DMS53 treated with DMSO at 0.1 percent for 48 hours (cell line): ENCODE data around the gene CYP4F2.
"Not testable (repeated sequence)": the region's sequence is repeated elsewhere in the genome, so short reads cannot be mapped to it uniquely, and the experiment has no call there.

Experiments
- DNase-seq: peaks from one replicate; lab custom pipeline; 2025; ENCODE audit not compliant: unreplicated experiment; lab: John Stamatoyannopoulos, UW

CYP4F2 gene

GRCh38 chr19:15897738-15898276, at the start of gene CYP4F2:
Gene CYP4F2 (minus strand): TSS chr19:15898074. CDS start chr19:15897611, 463 bp downstream.
- no peak for DNase-seq

GRCh38 chr19:15945301-15945700, 47.4 kb upstream of the CYP4F2 start:
- DNase-seq, result no peak

GRCh38 chr19:15944401-15944800, 46.5 kb upstream of the CYP4F2 start:
- DNase-seq, result no peak

GRCh38 chr19:15937771-15938170, 39.9 kb upstream of the CYP4F2 start:
- no peak for DNase-seq

- no peak for DNase-seq
These were observed 39.1 kb upstream of the CYP4F2 start for GRCh38 chr19:15936950-15937349.

- no peak for DNase-seq
These were observed 38.3 kb upstream of the CYP4F2 start for GRCh38 chr19:15936173-15936572.

GRCh38 chr19:15935167-15935702, 37.4 kb upstream of the CYP4F2 start:
- DNase-seq, result no peak

- no peak for DNase-seq
These were observed 36.6 kb upstream of the CYP4F2 start, which contains the start of gene CYP4F11 for GRCh38 chr19:15934332-15935078. Gene CYP4F11 (minus strand): TSS chr19:15934529. CDS start chr19:15934408, 121 bp downstream.

GRCh38 chr19:15933761-15934331, 36.0 kb upstream of the CYP4F2 start:
- not testable (repeated sequence) for DNase-seq

- no peak for DNase-seq
These were observed 30.4 kb upstream of the CYP4F2 start for GRCh38 chr19:15928321-15928720.

GRCh38 chr19:15926484-15926883, 28.6 kb upstream of the CYP4F2 start:
- DNase-seq, result no peak

GRCh38 chr19:15923702-15924101, 25.8 kb upstream of the CYP4F2 start:
- DNase-seq, result no peak

GRCh38 chr19:15922021-15922420, 24.1 kb upstream of the CYP4F2 start:
- no peak for DNase-seq

GRCh38 chr19:15919243-15919642, 21.4 kb upstream of the CYP4F2 start:
- DNase-seq, result no peak

GRCh38 chr19:15915109-15915508, 17.2 kb upstream of the CYP4F2 start:
- DNase-seq, result no peak

- DNase-seq, result no peak
These were observed 16.0 kb upstream of the CYP4F2 start for GRCh38 chr19:15913830-15914229.

GRCh38 chr19:15913384-15913783, 15.5 kb upstream of the CYP4F2 start:
- DNase-seq, result no peak

- DNase-seq, result no peak
These were observed 13.8 kb upstream of the CYP4F2 start for GRCh38 chr19:15911599-15912235.

GRCh38 chr19:15905026-15905425, 7.2 kb upstream of the CYP4F2 start:
- DNase-seq, result no peak

- DNase-seq, result not testable (repeated sequence)
These were observed 5.0 kb upstream of the CYP4F2 start for GRCh38 chr19:15902898-15903297.

- DNase-seq, result no peak
These were observed 4.4 kb upstream of the CYP4F2 start for GRCh38 chr19:15902254-15902653.

GRCh38 chr19:15900504-15900903, 2.6 kb upstream of the CYP4F2 start:
- DNase-seq, result no peak
